Measurements from ENCODE around the gene JARID2.
A peak's percentile ranks its signal among the peaks of the same experiment; 100 is the strongest.

Gene JARID2

GRCh38 chr6:15389084-15389764 is 143.4 kb downstream of the JARID2 start:
- H3K4me3 ChIP-seq (ENCODE audit: low read depth, low read length), result no peak overlapping the region
- TF ChIP-seq CTCF (conservative IDR thresholded peaks at IDR 0.05; ENCODE audit: low read depth, low read length), result no peak
- DNase-seq (ENCODE audit: low read depth), result no peak

GRCh38 chr6:15389765-15390723 is 144.2 kb downstream of the JARID2 start:
- H3K4me3 ChIP-seq (ENCODE audit: low read depth, low read length), result no peak overlapping the region
- TF ChIP-seq CTCF (conservative IDR thresholded peaks at IDR 0.05; ENCODE audit: low read depth, low read length), result peak; percentile 92
- peak; percentile 72 for DNase-seq (ENCODE audit: low read depth)

GRCh38 chr6:15391500-15391899 is 145.6 kb downstream of the JARID2 start:
- TF ChIP-seq CTCF (conservative IDR thresholded peaks at IDR 0.05; ENCODE audit: low read depth, low read length), result no peak
- no peak for DNase-seq (ENCODE audit: low read depth)

GRCh38 chr6:15392182-15392581 is 146.3 kb downstream of the JARID2 start:
- H3K4me3 ChIP-seq (ENCODE audit: low read depth, low read length), result no peak overlapping the region
- DNase-seq (ENCODE audit: low read depth), result no peak
- TF ChIP-seq CTCF (conservative IDR thresholded peaks at IDR 0.05; ENCODE audit: low read depth, low read length), result no peak

More at GRCh38 chr6:15391500-15391899, 145.6 kb downstream of the JARID2 start:
- H3K4me3 ChIP-seq (ENCODE audit: low read depth, low read length), result no peak overlapping the region

GRCh38 chr6:15393605-15394004 is 147.7 kb downstream of the JARID2 start:
- no peak for TF ChIP-seq CTCF (conservative IDR thresholded peaks at IDR 0.05; ENCODE audit: low read depth, low read length)
- no peak overlapping the region for H3K4me3 ChIP-seq (ENCODE audit: low read depth, low read length)
- no peak for DNase-seq (ENCODE audit: low read depth)

GRCh38 chr6:15395087-15395486 is 149.2 kb downstream of the JARID2 start:
- TF ChIP-seq CTCF (conservative IDR thresholded peaks at IDR 0.05; ENCODE audit: low read depth, low read length), result no peak
- no peak for DNase-seq (ENCODE audit: low read depth)
- H3K4me3 ChIP-seq (ENCODE audit: low read depth, low read length), result no peak overlapping the region
